Measurements from ENCODE around the gene KLK1.
"Not testable (repeated sequence)": the region's sequence is repeated elsewhere in the genome, so short reads cannot be mapped to it uniquely, and the experiment has no call there.

Gene KLK1

DNA sequence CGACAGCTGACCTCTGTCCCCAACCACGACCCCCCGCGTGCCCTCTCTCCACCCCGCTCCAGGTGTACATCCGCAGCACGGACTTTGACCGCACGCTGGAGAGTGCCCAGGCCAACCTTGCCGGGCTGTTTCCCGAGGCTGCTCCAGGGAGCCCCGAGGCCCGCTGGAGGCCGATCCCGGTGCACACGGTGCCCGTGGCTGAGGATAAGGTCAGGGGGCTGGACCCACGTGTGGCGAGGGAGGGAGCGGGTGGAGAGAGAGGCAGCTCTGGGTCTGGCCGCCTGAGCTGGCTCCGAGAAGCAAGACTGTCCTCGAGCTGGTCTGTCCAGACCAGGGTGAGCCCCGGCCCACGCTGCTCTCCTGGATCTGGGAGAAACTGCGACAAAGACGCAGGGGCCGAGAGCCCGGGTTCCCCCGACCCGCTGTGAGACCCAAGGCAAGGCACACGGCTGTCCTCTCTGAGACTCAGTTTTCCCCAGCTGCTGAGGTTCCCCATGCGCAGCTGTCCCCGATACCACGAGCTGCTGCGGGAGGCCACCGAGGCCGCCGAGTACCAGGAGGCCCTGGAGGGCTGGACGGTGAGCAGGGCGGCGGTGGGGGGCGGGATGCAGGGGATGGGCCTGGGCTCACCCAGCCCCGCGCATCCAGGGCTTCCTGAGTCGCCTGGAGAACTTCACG, 31.9 kb downstream of the KLK1 start:
- DNase-seq (ENCODE audit: low read depth in 1 of 2, low spot score in 1 of 2) = no peak
- in situ Hi-C loops (cut with HindIII; ENCODE audit: low pct_unique_long_range_greater_than_20kb, low sequenced_read_pairs) = no loop called here
- TF ChIP-seq JUND (IDR thresholded peaks at IDR 0.05; ENCODE audit: low read depth) = no peak

- TF ChIP-seq JUND (IDR thresholded peaks at IDR 0.05; ENCODE audit: low read depth) = no peak
- in situ Hi-C loops (cut with HindIII; ENCODE audit: low pct_unique_long_range_greater_than_20kb, low sequenced_read_pairs) = no loop called here
- DNase-seq (ENCODE audit: low read depth in 1 of 2, low spot score in 1 of 2) = no peak
Observed at GRCh38 chr19:50790922-50791467, 32.6 kb downstream of the KLK1 start.

DNA sequence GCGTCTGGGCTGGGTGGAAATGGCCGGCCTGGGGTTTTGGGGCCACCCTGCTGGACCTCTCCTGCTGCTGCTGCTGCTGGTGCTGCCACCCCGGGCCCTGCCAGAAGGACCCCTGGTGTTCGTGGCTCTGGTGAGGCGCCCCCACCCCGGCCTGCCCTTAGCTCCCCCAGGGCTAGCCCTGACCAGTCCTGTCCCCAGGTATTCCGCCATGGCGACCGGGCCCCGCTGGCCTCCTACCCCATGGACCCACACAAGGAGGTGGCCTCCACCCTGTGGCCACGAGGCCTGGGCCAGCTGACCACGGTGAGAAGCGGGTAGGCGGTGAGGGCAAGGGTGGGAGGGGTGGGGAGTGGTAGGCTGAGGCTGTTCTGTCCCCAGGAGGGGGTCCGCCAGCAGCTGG, 33.2 kb downstream of the KLK1 start, which contains the start of gene ACP4:
TSS of gene ACP4 (plus strand) at position 20 of the 400 bp plus-strand sequence. CDS start at position 20, 0 bp downstream.
- no peak for DNase-seq (ENCODE audit: low read depth in 1 of 2, low spot score in 1 of 2)
- in situ Hi-C loops (cut with HindIII; ENCODE audit: low pct_unique_long_range_greater_than_20kb, low sequenced_read_pairs) = no loop called here
- no peak for TF ChIP-seq JUND (IDR thresholded peaks at IDR 0.05; ENCODE audit: low read depth)

GRCh38 chr19:50785329-50785728, 38.3 kb downstream of the KLK1 start:
- TF ChIP-seq JUND (IDR thresholded peaks at IDR 0.05; ENCODE audit: low read depth) = no peak
- no peak for DNase-seq (ENCODE audit: low read depth in 1 of 2, low spot score in 1 of 2)
- in situ Hi-C loops (cut with HindIII; ENCODE audit: low pct_unique_long_range_greater_than_20kb, low sequenced_read_pairs) = no loop called here

- in situ Hi-C loops (cut with HindIII; ENCODE audit: low pct_unique_long_range_greater_than_20kb, low sequenced_read_pairs) = no loop called here
- no peak for DNase-seq (ENCODE audit: low read depth in 1 of 2, low spot score in 1 of 2)
- TF ChIP-seq JUND (IDR thresholded peaks at IDR 0.05; ENCODE audit: low read depth) = no peak
Observed at GRCh38 chr19:50784710-50785109, 38.9 kb downstream of the KLK1 start.

GRCh38 chr19:50783848-50784152, 39.8 kb downstream of the KLK1 start:
- in situ Hi-C loops (cut with HindIII; ENCODE audit: low pct_unique_long_range_greater_than_20kb, low sequenced_read_pairs) = not testable (repeated sequence)

DNA sequence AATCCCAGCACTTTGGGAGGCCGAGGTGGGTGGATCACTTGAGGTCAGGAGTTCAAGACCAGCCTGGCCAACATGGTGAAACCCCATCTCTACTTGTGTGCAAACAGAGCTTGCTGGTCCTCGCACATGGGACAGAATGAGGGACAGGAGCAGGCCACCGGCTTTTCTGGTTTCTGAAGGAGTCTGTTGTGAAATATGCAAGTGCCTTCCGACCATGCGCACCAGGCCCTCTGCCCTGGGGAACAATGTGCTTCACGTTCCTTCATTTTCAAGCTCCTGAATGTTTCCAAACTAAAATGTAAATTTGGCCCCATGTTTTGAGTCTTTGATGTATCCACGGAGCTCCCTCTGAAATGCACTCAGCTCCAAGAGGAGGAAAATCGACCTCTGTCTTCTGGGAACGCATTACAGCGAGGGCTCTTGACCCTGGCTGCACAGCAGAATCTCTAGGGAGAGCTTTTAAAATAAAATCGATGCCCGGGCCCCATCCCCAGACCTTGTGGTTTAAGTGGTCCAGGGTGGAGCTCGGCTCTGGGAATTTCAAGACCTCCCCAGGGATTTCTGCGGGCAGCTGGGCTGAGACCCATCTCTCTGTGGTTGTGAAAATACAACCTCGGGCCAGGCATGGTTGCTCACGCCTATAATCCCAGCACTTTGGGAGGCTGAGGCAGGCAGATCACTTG, 42.7 kb downstream of the KLK1 start:
- DNase-seq (ENCODE audit: low read depth in 1 of 2, low spot score in 1 of 2) = peak in 1 of 2 experiments; percentile 54
- TF ChIP-seq JUND (IDR thresholded peaks at IDR 0.05; ENCODE audit: low read depth) = no peak
- in situ Hi-C loops (cut with HindIII; ENCODE audit: low pct_unique_long_range_greater_than_20kb, low sequenced_read_pairs) = no loop called here

More at GRCh38 chr19:50783848-50784152, 39.8 kb downstream of the KLK1 start:
- not testable (repeated sequence) for DNase-seq (ENCODE audit: low read depth in 1 of 2, low spot score in 1 of 2)

GRCh38 chr19:50779504-50780457, 43.8 kb downstream of the KLK1 start:
- no peak for DNase-seq (ENCODE audit: low read depth in 1 of 2, low spot score in 1 of 2)
- in situ Hi-C loops (cut with HindIII; ENCODE audit: low pct_unique_long_range_greater_than_20kb, low sequenced_read_pairs) = no loop called here
- TF ChIP-seq JUND (IDR thresholded peaks at IDR 0.05; ENCODE audit: low read depth) = no peak

- no peak for DNase-seq (ENCODE audit: low read depth in 1 of 2, low spot score in 1 of 2)
- TF ChIP-seq JUND (IDR thresholded peaks at IDR 0.05; ENCODE audit: low read depth) = no peak
- in situ Hi-C loops (cut with HindIII; ENCODE audit: low pct_unique_long_range_greater_than_20kb, low sequenced_read_pairs) = no loop called here
Observed at GRCh38 chr19:50778906-50779430, 44.6 kb downstream of the KLK1 start.

- in situ Hi-C loops (cut with HindIII; ENCODE audit: low pct_unique_long_range_greater_than_20kb, low sequenced_read_pairs) = no loop called here
- no peak for TF ChIP-seq JUND (IDR thresholded peaks at IDR 0.05; ENCODE audit: low read depth)
- DNase-seq (ENCODE audit: low read depth in 1 of 2, low spot score in 1 of 2) = peak in 1 of 2 experiments; percentile 63
Observed at GRCh38 chr19:50777830-50778303, 45.7 kb downstream of the KLK1 start.

GRCh38 chr19:50777261-50777660, 46.3 kb downstream of the KLK1 start:
- DNase-seq (ENCODE audit: low read depth in 1 of 2, low spot score in 1 of 2) = no peak
- in situ Hi-C loops (cut with HindIII; ENCODE audit: low pct_unique_long_range_greater_than_20kb, low sequenced_read_pairs) = no loop called here
- TF ChIP-seq JUND (IDR thresholded peaks at IDR 0.05; ENCODE audit: low read depth) = no peak

DNA sequence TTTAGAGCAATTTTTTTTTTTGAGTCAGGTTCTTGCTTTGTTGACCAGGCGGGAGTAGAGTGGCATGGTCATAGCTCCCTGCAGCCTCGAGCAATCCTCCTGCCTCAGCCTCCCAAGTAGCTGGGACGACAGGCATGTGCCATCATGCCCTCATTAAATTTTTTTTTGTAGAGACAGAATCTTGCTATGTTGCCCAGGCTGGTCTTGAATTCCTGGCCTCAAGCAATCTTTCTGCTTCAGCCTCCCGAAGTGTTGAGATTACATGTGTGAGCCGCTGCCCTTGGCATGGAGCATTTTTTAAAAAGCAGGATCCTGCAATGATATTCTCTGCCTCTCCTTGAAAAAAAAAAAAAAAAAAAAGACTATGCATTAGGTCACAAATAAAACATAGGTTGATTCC, 47.5 kb downstream of the KLK1 start:
- no peak for TF ChIP-seq JUND (IDR thresholded peaks at IDR 0.05; ENCODE audit: low read depth)
- DNase-seq (ENCODE audit: low read depth in 1 of 2, low spot score in 1 of 2) = no peak
- in situ Hi-C loops (cut with HindIII; ENCODE audit: low pct_unique_long_range_greater_than_20kb, low sequenced_read_pairs) = no loop called here

DNA sequence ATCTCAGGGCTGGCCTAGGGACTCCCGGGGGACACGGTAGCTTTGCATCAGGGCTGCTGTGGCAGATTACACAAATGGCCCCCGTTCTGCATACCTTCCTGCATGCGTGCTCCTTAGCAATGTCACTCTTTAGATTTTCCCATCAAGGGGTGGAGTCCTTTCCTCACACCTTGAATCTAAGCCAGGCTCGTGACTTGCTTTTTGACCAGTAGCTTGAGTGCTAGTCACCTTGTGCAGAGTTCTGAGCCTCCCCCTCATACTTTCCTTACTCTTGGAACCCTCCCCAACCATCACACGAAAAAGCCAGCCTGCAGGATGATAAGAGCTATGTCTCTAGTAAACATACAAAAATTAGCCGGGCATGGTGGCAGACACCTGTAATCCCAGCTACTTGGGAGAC, 50.1 kb downstream of the KLK1 start:
- in situ Hi-C loops (cut with HindIII; ENCODE audit: low pct_unique_long_range_greater_than_20kb, low sequenced_read_pairs); DNase-seq (ENCODE audit: low read depth in 1 of 2, low spot score in 1 of 2): not testable (repeated sequence)

GRCh38 chr19:50772912-50773311, 50.7 kb downstream of the KLK1 start:
- DNase-seq (ENCODE audit: low read depth in 1 of 2, low spot score in 1 of 2); in situ Hi-C loops (cut with HindIII; ENCODE audit: low pct_unique_long_range_greater_than_20kb, low sequenced_read_pairs): not testable (repeated sequence)
